ENCODE measurements around the gene ENDOD1.

The ENDOD1 gene

GRCh38 chr11:95088946-95089619 is 563 bp upstream of the ENDOD1 start:
- TF ChIP-seq MYC (IDR thresholded peaks at IDR 0.05; ENCODE audit: low read depth, low read length) (no peak), MAX (IDR thresholded peaks at IDR 0.05; ENCODE audit: low read depth, low read length) (no peak), POLR2A (IDR thresholded peaks at IDR 0.05; ENCODE audit: extremely low read depth, insufficient read length) (no peak), CTCF (IDR thresholded peaks at IDR 0.05; ENCODE audit: low read depth, low read length) (no peak)
- no peak for DNase-seq (ENCODE audit: low read depth)
- H3K4me3 ChIP-seq (ENCODE audit: low read depth, low read length), result no peak overlapping the region

GRCh38 chr11:95091663-95092180 is 2.1 kb downstream of the ENDOD1 start:
- no peak for DNase-seq (ENCODE audit: low read depth)
- no peak for TF ChIP-seq CTCF (IDR thresholded peaks at IDR 0.05; ENCODE audit: low read depth, low read length)
- no peak overlapping the region for H3K4me3 ChIP-seq (ENCODE audit: low read depth, low read length)

- TF ChIP-seq MYC (IDR thresholded peaks at IDR 0.05; ENCODE audit: low read depth, low read length), result no peak
- peak; percentile 62 for TF ChIP-seq CTCF (IDR thresholded peaks at IDR 0.05; ENCODE audit: low read depth, low read length)
- peak; percentile 32 for DNase-seq (ENCODE audit: low read depth)
- H3K4me3 ChIP-seq (ENCODE audit: low read depth, low read length), result no peak overlapping the region
Observed at GRCh38 chr11:95092549-95093324, 3.1 kb downstream of the ENDOD1 start.

- no peak for DNase-seq (ENCODE audit: low read depth)
- no peak overlapping the region for H3K4me3 ChIP-seq (ENCODE audit: low read depth, low read length)
- no peak for TF ChIP-seq POLR2A (IDR thresholded peaks at IDR 0.05; ENCODE audit: extremely low read depth, insufficient read length)
- no peak for TF ChIP-seq CTCF (IDR thresholded peaks at IDR 0.05; ENCODE audit: low read depth, low read length)
- TF ChIP-seq MYC (IDR thresholded peaks at IDR 0.05; ENCODE audit: low read depth, low read length), result no peak
- no peak for TF ChIP-seq MAX (IDR thresholded peaks at IDR 0.05; ENCODE audit: low read depth, low read length)
Observed at GRCh38 chr11:95093548-95093947, 3.9 kb downstream of the ENDOD1 start.

- no peak for TF ChIP-seq MYC (IDR thresholded peaks at IDR 0.05; ENCODE audit: low read depth, low read length)
- no peak for TF ChIP-seq POLR2A (IDR thresholded peaks at IDR 0.05; ENCODE audit: extremely low read depth, insufficient read length)
- no peak for TF ChIP-seq MAX (IDR thresholded peaks at IDR 0.05; ENCODE audit: low read depth, low read length)
- no peak for TF ChIP-seq CTCF (IDR thresholded peaks at IDR 0.05; ENCODE audit: low read depth, low read length)
- peak; percentile 38 for DNase-seq (ENCODE audit: low read depth)
- no peak overlapping the region for H3K4me3 ChIP-seq (ENCODE audit: low read depth, low read length)
Observed at GRCh38 chr11:95095858-95096587, 6.4 kb downstream of the ENDOD1 start.

All from NB4 (cell line).